Astrocyte (in vitro differentiated cells and primary cell): Measurements from ENCODE around the gene MAPRE2.
A peak's percentile ranks its signal among the peaks of the same experiment; 100 is the strongest.

ENCODE experiments used
- EZH2 ChIP-seq: IDR thresholded peaks from 2 replicates; pipeline ENCODE4 v1.6.1; 2012; ENCODE audit warnings: mild to moderate bottlenecking, low read length, inconsistent platforms; ENCODE audit not compliant: insufficient read depth
- TF ChIP-seq, protein P1 (sequence below): IDR thresholded peaks from 2 replicates; pipeline ENCODE4 v1.5.1; 2011; ENCODE audit warnings: low read depth, mild to moderate bottlenecking, inconsistent platforms, low read length, moderate library complexity; ENCODE audit not compliant: insufficient read depth

GRCh38 chr18:35143622-35144596 lies 102.7 kb downstream of the MAPRE2 start:
- TF ChIP-seq, protein P1, sequence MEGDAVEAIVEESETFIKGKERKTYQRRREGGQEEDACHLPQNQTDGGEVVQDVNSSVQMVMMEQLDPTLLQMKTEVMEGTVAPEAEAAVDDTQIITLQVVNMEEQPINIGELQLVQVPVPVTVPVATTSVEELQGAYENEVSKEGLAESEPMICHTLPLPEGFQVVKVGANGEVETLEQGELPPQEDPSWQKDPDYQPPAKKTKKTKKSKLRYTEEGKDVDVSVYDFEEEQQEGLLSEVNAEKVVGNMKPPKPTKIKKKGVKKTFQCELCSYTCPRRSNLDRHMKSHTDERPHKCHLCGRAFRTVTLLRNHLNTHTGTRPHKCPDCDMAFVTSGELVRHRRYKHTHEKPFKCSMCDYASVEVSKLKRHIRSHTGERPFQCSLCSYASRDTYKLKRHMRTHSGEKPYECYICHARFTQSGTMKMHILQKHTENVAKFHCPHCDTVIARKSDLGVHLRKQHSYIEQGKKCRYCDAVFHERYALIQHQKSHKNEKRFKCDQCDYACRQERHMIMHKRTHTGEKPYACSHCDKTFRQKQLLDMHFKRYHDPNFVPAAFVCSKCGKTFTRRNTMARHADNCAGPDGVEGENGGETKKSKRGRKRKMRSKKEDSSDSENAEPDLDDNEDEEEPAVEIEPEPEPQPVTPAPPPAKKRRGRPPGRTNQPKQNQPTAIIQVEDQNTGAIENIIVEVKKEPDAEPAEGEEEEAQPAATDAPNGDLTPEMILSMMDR: peak; percentile 80
- no peak for TF ChIP-seq EZH2
